ENCODE results near the gene G0S2. TPM values are rescaled to one million over a fixed set of nuclear protein-coding genes. Genes with fewer than 3 reads are reported as not detected.

Gene G0S2
- total and polyA plus RNA-seq, 9 of the 15 experiments (the other 6 are each of a cell fraction or from before 2014, with no cell fraction given): 0.18 to 65.6 (median 11.4) TPM

- TF ChIP-seq NKRF (IDR thresholded peaks at IDR 0.05; ENCODE audit: borderline replicate concordance) (no peak), NR0B1 (IDR thresholded peaks at IDR 0.05; ENCODE audit: partially characterized antibody) (no peak), U2AF1 (optimal IDR thresholded peaks at IDR 0.05; ENCODE audit: low read depth, low read length) (no peak), TSHZ1 (CRISPR knock-in tag; IDR thresholded peaks at IDR 0.05) (no peak), CHCHD3 (CRISPR knock-in tag; IDR thresholded peaks at IDR 0.05) (no peak), MGA (IDR thresholded peaks at IDR 0.05) (peak; percentile 83), ZNF707 (CRISPR knock-in tag; conservative IDR thresholded peaks at IDR 0.05) (no peak), L3MBTL2 (IDR thresholded peaks at IDR 0.05) (peak; percentile 74)
Observed at GRCh38 chr1:209675565-209676154, 448 bp downstream of the G0S2 start (continued).

Data from K562 (cell line).